Measurements from ENCODE around the gene GIGYF1.
A peak's percentile ranks its signal among the peaks of the same experiment; 100 is the strongest.
"Not testable (repeated sequence)": the region's sequence is repeated elsewhere in the genome, so short reads cannot be mapped to it uniquely, and the experiment has no call there.

GIGYF1 gene

GRCh38 chr7:100710452-100710851, 16.4 kb upstream of the GIGYF1 start:
- DNase-seq (ENCODE audit: low spot score): no peak

GRCh38 chr7:100708395-100708794, 14.3 kb upstream of the GIGYF1 start:
- DNase-seq (ENCODE audit: low spot score): no peak

GRCh38 chr7:100706672-100707311, 12.7 kb upstream of the GIGYF1 start:
- no peak for DNase-seq (ENCODE audit: low spot score)

DNA sequence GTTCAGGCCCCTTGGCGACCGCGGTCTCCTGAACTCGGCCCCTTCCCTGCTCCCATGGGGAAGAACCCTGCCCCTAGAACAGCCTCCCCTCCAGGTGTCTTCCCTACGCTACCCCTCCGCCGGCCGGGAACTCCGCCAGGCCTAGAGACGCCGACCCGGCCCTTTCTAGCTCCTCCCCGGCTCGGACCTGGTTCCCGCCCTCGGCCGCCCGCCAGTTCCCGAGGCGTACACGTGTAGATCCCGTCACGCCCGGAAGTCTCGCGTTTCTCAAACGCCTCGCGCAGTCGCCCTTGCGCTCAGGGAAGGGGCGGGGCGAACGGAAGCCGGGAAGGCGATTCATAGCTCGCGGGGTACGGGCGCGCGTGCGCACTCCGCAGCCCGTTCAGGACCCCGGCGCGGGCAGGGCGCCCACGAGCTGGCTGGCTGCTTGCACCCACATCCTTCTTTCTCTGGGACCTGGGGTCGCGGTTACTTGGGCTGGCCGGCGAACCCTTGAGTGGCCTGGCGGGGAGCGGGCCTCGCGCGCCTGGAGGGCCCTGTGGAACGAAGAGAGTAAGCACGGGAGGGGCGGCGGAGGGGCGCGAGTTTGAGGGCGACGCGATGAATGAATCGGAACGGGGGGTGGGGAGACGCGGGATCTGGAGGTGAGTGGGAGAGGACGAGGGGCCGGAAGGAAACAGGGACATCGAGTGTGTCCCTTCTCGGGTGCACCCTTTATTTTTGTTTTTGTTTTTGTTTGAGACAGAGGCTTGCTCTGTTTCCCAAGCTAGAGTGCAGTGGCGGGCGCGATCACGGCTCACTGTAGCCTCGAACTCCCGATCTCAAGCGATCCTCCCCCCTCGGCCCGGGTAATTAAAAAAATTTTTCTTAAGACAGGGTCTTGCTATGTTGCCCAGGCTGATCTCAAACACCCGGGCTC, 12.0 kb upstream of the GIGYF1 start, which contains the start of gene POP7:
TSS of gene POP7 (plus strand) at position 369 of the 919 bp plus-strand sequence. CDS start 710 bp downstream, outside the sequence.
- peak; percentile 100 for DNase-seq (ENCODE audit: low spot score)

GRCh38 chr7:100705320-100705752, 11.3 kb upstream of the GIGYF1 start:
- peak; percentile 92 for DNase-seq (ENCODE audit: low spot score)

DNA sequence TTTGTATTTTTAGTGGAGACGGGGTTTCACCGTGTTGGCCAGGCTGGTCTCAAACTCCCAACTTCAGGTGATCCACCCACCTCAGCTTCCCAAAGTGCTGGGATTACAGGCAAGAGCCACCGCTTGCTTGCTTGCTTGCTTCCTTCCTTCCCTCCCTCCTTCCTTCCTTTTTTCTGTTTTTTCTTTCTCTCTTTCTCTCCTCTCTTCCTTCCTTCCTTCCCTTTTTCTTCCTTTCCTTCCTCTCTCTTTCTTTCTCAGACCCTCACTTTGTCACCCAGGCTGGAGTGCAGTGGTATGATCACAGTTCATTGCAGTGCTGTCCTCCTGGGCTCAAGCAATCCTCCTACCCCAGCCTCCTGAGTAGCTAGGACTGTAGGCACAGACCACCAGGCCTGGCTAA, 7.0 kb upstream of the GIGYF1 start:
- DNase-seq (ENCODE audit: low spot score): not testable (repeated sequence)

- no peak for DNase-seq (ENCODE audit: low spot score)
Measured at GRCh38 chr7:100699018-100699417, 5.0 kb upstream of the GIGYF1 start.

DNA sequence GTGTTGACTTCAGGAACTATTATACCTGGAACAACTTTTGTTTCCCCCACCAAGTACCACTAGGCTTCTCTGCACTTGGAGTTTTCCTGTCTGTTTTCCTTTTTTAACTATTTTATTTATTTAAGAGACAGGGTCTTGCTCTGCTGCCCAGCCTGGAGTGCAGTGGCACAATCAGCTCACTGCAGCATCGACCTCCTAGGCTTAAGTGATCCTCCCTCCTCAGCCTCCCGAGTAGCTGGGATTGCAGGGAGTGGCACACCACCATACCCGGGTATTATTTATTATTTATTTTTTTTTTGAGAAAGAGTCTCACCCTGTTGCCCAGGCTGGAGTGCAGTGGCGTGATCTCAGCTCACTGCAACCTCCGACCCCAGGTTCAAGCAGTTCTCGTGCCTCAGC, 2.1 kb upstream of the GIGYF1 start:
- DNase-seq (ENCODE audit: low spot score): no peak

DNA sequence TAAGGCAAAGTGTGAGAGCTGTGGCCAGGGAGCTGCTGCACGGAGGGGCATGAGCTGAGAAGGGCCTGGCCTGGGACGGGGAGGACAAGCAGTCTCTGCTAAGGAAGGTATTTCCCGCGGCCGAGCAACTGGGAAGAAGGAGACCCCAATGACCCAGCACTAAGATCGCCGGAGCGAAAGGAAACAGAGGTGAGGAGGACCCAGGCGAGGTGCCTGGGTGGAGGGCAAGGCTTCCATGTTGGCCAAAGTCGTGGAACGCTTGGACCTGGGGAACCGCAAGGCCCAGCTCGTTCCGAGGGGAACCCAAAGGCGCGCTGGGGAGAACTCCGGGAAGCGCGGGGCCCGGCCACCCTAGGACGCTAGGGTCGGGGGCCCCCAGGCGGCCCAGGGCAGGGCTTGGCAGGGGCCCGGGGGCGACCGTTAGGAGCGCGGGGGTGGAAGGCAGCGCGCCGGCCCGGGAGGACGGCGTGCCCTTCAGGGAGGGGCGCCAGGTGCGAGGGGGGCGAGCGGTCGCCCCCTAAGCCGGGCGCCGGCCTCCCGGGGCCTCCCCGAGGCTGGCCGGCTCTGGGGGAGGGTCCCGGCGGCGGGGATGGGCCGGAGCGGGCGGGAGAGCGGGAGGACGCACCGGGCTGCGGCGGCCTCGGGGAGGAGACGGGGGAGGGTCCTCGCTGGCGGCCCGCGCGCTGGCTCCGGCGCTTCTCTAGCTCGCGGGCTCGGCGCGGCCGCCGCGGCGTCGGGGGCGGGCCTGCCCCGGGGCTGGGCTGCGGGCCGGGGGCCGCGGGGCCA, 545 bp downstream of the GIGYF1 start:
- no peak for DNase-seq (ENCODE audit: low spot score)

DNA sequence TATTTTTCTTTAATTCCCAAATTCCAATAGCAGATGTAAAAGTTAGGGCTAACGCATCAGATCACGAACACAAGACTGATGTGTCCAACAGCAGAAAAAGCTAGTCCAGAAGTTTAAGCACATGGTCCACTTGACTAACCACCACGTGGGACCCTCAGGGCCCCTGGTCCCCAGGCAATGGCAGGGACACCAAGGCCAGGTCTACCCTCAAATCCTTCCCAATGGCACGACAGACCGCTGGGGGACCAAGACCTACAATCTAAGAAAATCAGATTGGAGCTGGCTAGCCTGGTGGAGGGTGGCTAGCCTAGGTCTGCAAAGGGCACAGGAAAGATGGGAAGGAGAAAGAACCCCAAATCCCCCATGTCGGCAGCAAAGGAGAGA, 1.5 kb downstream of the GIGYF1 start:
- no peak for DNase-seq (ENCODE audit: low spot score)

DNA sequence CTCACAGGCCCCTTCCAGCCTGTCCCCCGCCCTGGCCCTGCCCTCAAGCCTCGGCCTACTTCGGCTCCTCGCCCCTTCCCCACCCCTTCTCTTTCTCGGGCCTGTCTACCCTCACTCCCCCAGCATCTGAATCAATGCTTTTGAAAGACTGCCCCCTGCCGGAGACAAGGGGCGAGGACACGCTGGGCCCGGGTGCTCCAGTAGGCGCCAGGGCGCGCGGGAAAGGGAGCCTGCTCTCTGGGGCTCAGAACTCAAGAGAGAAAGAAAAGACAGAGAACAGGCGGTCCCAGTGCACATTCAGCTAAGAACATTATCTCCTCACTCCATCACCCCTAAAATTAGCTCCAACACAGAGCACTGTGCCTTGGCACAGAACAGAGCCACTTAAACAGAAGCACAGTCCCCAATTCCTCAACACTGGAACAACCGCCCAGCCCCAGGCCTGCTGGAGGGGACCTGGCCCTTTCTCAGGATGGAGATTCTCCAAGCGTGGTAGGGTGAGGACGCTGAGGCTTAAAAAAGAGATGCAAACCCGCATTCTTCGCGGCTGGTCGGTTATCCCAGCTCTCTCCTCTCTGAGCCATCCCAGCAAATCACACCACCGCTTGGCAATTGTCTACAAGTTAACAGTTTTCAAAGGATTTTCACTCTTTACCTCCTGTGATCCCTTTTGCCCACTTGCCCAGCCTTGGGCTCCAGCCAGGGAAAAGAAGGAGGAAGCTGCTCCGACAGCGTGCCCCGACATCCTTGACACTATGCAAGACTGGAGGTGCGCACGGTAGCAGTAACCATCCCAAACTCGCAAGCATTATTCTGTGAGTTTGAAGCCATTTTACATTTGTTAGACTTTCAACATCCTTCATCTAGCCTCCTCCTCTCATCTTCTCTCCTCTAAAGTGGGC, 2.1 kb downstream of the GIGYF1 start:
- DNase-seq (ENCODE audit: low spot score): peak; percentile 93

GRCh38 chr7:100689230-100690135, 4.6 kb downstream of the GIGYF1 start:
- DNase-seq (ENCODE audit: low spot score): peak; percentile 64

- no peak for DNase-seq (ENCODE audit: low spot score)
Measured at GRCh38 chr7:100688326-100688860, 5.7 kb downstream of the GIGYF1 start.

- no peak for DNase-seq (ENCODE audit: low spot score)
Measured at GRCh38 chr7:100687751-100688300, 6.2 kb downstream of the GIGYF1 start.

DNA sequence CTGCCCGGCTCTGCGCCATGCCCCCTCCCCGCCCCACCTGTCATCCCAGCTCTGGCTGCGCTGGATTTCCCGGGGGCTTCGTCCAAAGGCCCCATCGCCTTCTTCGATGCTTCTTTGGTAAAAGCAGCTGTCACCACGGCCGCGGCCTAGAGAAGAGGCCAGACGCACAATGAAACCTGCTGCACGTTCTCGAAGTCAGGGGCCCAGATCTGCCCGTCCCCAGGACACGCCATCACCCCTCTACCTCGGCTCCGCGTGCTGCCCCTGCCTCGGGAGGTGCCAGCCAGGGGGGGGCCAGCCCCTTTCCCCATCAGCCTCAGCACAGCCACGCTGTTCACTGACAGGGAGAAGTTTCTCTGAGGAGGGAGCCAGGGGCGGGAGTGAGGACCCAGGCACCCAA, 6.8 kb downstream of the GIGYF1 start:
- no peak for DNase-seq (ENCODE audit: low spot score)

DNA sequence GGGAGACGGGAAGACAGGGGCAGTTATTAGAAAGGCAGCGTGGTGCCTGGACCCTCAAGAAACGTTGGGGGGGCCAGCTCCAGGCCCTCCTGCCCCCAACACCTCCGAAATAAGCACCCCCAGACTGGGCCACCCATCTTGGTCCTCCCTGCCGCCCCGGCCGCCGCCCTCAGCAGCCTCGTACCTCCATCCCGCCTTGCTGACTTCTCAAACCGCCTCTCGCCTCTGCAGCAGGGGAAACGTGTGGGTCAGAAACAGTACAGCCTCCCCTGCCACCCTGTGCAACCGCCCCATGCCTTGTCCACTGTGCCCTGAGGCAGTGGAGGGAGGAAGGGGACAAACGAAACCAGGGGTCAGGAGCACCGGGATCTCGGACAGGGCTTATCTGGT, 7.2 kb downstream of the GIGYF1 start:
- DNase-seq (ENCODE audit: low spot score): no peak

DNA sequence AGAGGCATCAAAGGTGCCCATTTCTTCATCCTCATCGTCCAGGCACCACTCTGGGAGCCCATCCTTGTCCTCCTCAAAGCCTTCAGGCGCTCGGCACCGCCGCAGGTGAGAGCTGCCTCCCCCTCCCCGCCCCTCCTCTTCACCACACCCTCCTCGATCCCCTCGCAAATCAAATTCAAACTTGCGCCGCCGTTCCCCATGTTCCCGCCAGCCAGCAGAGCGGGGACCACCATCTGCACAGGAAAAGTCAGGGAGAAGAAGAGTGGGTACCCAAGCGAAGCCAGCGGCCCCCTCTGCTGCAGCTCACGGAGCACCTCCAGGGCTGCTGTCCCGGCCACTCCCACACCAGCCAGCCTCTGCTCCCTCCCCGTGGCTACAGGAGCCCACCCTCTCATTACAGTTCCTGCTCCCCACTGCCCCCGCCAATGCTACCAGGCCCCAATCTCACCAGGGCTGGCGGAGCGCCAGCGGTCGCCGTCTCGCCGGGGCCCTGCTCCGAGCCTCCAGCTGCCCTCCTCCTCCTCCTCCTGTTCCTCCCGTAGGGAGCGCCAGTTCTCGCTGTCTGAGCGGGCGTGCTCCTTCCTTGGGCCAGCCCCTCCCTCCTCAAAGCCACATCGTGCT, 7.7 kb downstream of the GIGYF1 start:
- DNase-seq (ENCODE audit: low spot score): no peak

DNA sequence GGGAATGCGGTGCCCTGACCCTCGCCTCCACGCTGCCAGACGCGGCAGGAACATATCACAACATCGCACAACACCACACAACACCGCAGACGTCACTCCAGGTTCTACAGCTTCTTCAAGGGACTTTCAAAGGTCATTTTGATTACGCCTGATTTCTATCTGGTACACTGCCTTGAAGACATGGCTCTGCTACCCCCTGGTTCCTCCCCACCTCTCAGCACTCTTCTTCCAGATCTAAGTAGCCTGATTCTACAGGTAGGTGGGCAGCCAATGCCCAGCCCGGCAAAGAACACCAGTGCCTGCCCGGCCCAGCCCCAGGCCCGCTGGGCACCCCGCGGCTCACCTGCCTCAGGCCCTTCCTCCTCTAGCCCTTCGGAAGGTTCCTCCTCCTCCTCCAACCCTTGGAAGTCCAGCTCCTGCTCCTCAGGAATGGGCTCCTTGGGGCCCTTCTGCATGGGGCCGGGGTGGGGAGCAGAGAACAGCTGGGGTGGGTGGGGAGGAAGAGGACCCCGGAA, 8.4 kb downstream of the GIGYF1 start:
- DNase-seq (ENCODE audit: low spot score): no peak

GRCh38 chr7:100685049-100685605, 8.9 kb downstream of the GIGYF1 start:
- no peak for DNase-seq (ENCODE audit: low spot score)

Data from NAMALWA (cell line).